Gastrocnemius medialis (tissue), 4 donors: ENCODE results near the gene ITGB3BP. TPM values are rescaled to one million over a fixed set of nuclear protein-coding genes. Genes with fewer than 3 reads are reported as not detected.
"Not testable (repeated sequence)": the region's sequence is repeated elsewhere in the genome, so short reads cannot be mapped to it uniquely, and the experiment has no call there.

Experiments
- ATAC-seq, 2 donors: fragments of 150-250 bp; one replicate each; pipeline ENCODE4 v1.9.1; 2016
- DNase-seq, 2 donors: peaks; one replicate each; pipeline ENCODE4 v3.0.0-alpha.2; 2019
- H3K27ac ChIP-seq, 4 donors: fragments of 200-600 bp; sonication (generic); 1 replicate in 1 of 4; 2 replicates in 3 of 4; pipeline ENCODE4 v1.5.1; 2016 to 2018; ENCODE audit warnings: mild to moderate bottlenecking in 2 of 4, moderate library complexity in 1 of 4
- H3K27me3 ChIP-seq, 3 donors: fragments of 200-600 bp; sonication (generic) in 2 of 3; 1 replicate in 1 of 3; 2 replicates in 2 of 3; pipeline versions ENCODE4 v1.5.1 to v1.6.0; 2016 to 2019; ENCODE audit warnings: mild to moderate bottlenecking in 1 of 3, moderate library complexity in 1 of 3
- H3K36me3 ChIP-seq, 2 donors: fragments of 200-600 bp; sonication (generic) in 1 of 2; one replicate each; pipeline ENCODE4 v1.5.1; 2017 to 2018
- H3K4me1 ChIP-seq, 2 donors: fragments of 200-600 bp; sonication (generic) in 1 of 2; one replicate each; pipeline ENCODE4 v1.5.1; 2016 to 2017; ENCODE audit warnings: mild to moderate bottlenecking in 2 of 2
- H3K4me3 ChIP-seq, 4 donors: fragments of 200-600 bp; sonication (generic) in 3 of 4; 1 replicate in 1 of 4; 2 replicates in 3 of 4; pipeline ENCODE4 v1.5.1; 2016 to 2019; ENCODE audit warnings: mild to moderate bottlenecking in 2 of 4
- H3K9me3 ChIP-seq, 3 donors: fragments of 200-600 bp; sonication (generic) in 2 of 3; 1 replicate in 1 of 3; 2 replicates in 2 of 3; pipeline ENCODE4 v1.5.1; 2016 to 2019
- POLR2A ChIP-seq, 2 donors: fragments of 450-650 bp; IDR thresholded peaks; one replicate each; pipeline ENCODE4 v1.6.1; 2017; ENCODE audit warnings: antibody characterized with exemption in 2 of 2, mild to moderate bottlenecking in 2 of 2, moderate library complexity in 2 of 2
- in situ Hi-C, 4 donors: fragments of 200-750 bp; cut with MboI; loops; one replicate each; pipeline versions ENCODE4 v1.15.0 to v1.8.0; 2017; ENCODE audit warnings: low sequenced_read_pairs in 4 of 4
- intact Hi-C: fragments of 100-400 bp; cut with DNase I; formaldehyde crosslinking; loops from one replicate; pipeline ENCODE4 v1.15.1; 2023; ENCODE audit warnings: low total_unique reads
- total RNA-seq, 4 donors: library from RNA; depleted of rRNA; stranded (reverse); fragments of >200 nt; gene quantifications; one replicate each; pipeline versions ENCODE4 v1.1.0 to v1.2.3, GENCODE V29; 2016
- TF ChIP-seq, protein P1 (sequence below), 5 experiments: fragments of 450-650 bp in 3 of 5; fragments of 200-600 bp in 2 of 5; sonication (generic) in 2 of 5; IDR thresholded peaks in 4 of 5; conservative IDR thresholded peaks in 1 of 5; 1 replicate in 4 of 5; 2 replicates in 1 of 5; pipeline ENCODE4 v1.5.1; 2016 to 2019; ENCODE audit warnings: antibody characterized with exemption in 5 of 5, mild to moderate bottlenecking in 3 of 5, moderate library complexity in 3 of 5

The ITGB3BP gene, protein sequence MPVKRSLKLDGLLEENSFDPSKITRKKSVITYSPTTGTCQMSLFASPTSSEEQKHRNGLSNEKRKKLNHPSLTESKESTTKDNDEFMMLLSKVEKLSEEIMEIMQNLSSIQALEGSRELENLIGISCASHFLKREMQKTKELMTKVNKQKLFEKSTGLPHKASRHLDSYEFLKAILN
- total RNA-seq, result 1 to 10 TPM; 1.6 to 6.1 (median 3.9) TPM

DNA sequence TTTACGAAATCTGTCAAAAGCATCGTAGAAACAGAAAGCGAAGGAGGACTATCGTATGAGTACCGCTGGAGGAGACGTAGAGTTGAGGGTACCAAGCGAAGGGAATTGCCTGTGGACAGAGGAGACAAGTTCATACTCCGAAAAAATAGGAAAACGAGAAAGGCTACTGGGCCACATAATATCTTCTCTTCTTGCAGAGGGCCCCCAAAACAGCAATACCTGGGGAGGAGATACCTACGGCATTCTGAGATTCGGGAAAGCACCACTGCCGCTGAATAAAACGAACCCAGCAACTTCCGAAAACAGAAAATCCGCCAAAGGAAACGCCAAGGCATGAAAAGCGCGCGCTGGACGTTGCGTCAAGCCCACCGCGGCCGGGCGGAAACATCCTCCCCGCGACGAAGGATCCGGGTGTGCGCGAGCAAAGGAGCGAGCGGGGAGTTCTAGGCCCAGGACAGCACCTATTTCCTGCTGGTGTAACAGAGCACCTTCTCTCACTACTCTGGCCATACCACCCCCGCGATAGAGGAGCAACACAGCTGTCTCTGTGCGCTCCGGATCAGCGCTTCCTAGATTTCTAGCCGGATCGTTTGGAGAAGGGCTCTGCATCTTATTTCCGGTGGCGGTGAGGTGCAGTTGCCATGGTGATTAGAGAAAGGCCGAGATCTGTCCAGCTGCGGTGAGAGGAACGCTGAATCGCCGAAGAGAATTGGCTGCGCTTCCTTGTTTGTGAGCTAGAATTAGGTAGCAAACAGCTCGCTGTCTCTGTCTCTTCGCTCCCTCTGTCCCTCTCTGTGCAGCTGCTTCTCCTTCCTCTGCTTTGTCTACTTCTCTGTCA, at the start of gene ITGB3BP, which contains the start of gene EFCAB7:
Gene ITGB3BP, minus strand, starts transcription at position 335 of the 838 bp plus-strand sequence. Its CDS starts 92 bp downstream, at position 243.
Gene EFCAB7, plus strand, starts transcription at position 635 of the 838 bp plus-strand sequence. CDS start 2,048 bp downstream, outside the sequence.
- in situ Hi-C loops (no loop called here), intact Hi-C loops (loop anchor here (10.0 kb wide), 1 partner anchor 158 kb away; the partner anchor contains the start of gene ALG6)
- H3K4me1 ChIP-seq, result peaks cover 8 to 11% of the 10 kb centered on the region in 2 donors
- H3K9me3 ChIP-seq, result no peaks in the 10 kb centered on the region
- H3K27ac ChIP-seq, result peak within 1 kb of the TSS; percentile 77 to 84 (median 82)
- ATAC-seq (peak; percentile 89 to 92), DNase-seq (peak; percentile 66 to 75)
- peak in 1 of 2 donors; percentile 26 for TF ChIP-seq POLR2A (IDR thresholded peaks at IDR 0.05)
- TF ChIP-seq, protein P1, sequence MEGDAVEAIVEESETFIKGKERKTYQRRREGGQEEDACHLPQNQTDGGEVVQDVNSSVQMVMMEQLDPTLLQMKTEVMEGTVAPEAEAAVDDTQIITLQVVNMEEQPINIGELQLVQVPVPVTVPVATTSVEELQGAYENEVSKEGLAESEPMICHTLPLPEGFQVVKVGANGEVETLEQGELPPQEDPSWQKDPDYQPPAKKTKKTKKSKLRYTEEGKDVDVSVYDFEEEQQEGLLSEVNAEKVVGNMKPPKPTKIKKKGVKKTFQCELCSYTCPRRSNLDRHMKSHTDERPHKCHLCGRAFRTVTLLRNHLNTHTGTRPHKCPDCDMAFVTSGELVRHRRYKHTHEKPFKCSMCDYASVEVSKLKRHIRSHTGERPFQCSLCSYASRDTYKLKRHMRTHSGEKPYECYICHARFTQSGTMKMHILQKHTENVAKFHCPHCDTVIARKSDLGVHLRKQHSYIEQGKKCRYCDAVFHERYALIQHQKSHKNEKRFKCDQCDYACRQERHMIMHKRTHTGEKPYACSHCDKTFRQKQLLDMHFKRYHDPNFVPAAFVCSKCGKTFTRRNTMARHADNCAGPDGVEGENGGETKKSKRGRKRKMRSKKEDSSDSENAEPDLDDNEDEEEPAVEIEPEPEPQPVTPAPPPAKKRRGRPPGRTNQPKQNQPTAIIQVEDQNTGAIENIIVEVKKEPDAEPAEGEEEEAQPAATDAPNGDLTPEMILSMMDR (IDR thresholded peaks at IDR 0.05 in 4 of 5, conservative IDR thresholded peaks at IDR 0.05 in 1 of 5), result no peak
- no peaks in the 10 kb centered on the region for H3K27me3 ChIP-seq
- no peaks in the 10 kb centered on the region for H3K36me3 ChIP-seq
- H3K4me3 ChIP-seq, result peak within 1 kb of the TSS; percentile 67 to 82 (median 76)

DNA sequence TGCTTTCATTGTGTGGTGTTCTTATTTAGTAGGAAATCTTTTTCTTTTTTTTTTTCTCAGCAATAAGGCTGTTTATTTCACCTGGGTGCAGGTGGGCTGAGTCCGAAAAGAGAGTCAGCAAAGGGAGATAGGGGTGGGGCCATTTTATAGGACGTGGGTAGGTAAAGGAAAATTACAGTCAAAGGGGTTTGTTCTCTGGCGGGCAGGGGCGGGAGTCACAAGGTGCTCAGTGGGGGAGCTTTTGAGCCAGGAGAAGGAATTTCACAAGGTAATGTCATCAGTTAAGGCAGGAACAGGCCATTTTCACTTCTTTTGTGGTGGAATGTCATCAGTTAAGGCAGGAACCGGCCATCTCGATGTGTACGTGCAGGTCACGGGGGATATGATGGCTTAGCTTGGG, 49.7 kb upstream of the ITGB3BP start:
- H3K9me3 ChIP-seq, ATAC-seq, H3K4me1 ChIP-seq, H3K27me3 ChIP-seq, H3K27ac ChIP-seq, H3K36me3 ChIP-seq, H3K4me3 ChIP-seq, intact Hi-C loops, DNase-seq: not testable (repeated sequence)
- in situ Hi-C loops, result loop anchor here in 1 of 4 donors (10.0 kb wide), 1 partner anchor 52 kb away; no protein-coding TSS in a partner anchor

DNA sequence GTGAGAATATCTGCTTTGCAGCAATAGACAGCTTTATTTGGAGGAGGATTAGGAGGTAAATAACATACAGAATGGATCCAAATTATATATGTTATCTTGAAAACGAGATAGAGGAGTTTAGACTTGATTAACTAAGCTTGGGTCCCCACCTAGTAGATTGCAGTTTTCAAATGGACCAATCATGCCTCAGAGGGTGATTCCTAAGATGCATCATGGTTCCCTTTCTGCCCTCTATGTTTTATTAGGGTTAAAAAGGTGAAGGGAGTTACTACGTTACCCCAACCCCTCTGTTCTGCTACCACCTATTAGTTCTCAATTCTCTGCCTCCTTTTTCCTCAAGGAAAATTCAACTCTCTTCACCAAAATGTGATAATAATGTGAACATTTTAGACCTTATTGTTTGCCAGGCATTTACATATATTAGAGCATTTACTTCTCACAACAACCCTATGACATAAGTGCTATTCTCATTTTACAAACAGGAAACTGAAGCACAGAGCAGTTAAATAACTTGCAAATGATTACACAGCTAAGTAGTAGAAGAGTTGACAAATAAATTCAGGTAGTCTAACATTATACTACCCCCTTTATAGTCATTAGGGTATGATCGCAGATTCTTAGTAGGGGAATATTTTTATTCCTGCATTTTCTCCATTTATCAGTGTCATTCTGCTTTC, 46.8 kb upstream of the ITGB3BP start:
- H3K9me3 ChIP-seq, result no peaks in the 10 kb centered on the region
- TF ChIP-seq, protein P1 (IDR thresholded peaks at IDR 0.05 in 4 of 5, conservative IDR thresholded peaks at IDR 0.05 in 1 of 5), result no peak
- no peak for TF ChIP-seq POLR2A (IDR thresholded peaks at IDR 0.05)
- H3K4me1 ChIP-seq, result peaks cover 0 to 3% of the 10 kb centered on the region in 2 donors
- H3K27ac ChIP-seq, result no peak overlapping the region
- in situ Hi-C loops, result loop anchor here in 1 of 4 donors (10.0 kb wide), 1 partner anchor 55 kb away; no protein-coding TSS in a partner anchor
- H3K27me3 ChIP-seq, result no peaks in the 10 kb centered on the region
- no peaks in the 10 kb centered on the region for H3K36me3 ChIP-seq
- ATAC-seq (no peak), DNase-seq (no peak)
- H3K4me3 ChIP-seq, result no peak overlapping the region
- intact Hi-C loops, result no loop called here

DNA sequence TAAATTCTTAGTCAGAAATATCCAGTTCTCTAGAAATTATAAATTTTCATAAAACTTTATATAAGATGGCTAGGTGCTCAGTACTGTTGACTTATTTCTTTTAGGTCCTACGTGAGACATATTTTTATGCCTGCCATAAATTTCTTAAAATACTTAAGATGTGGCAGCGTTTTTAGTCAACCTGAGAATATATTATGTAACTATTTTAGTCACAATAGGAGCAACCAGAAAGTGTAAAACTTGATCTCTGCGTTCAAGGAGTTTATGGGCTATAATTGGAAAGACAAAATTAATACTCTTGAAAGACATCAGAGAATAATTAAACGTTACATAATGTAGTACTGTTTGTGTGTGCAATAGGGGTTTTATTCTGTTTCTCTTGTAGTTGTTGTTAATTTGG, 46.0 kb upstream of the ITGB3BP start:
- Histone ChIP-seq H3K4me3 (no peak overlapping the region), H3K4me1 (peaks cover 0 to 3% of the 10 kb centered on the region in 2 donors), H3K36me3 (no peaks in the 10 kb centered on the region), H3K27ac (no peak overlapping the region), H3K9me3 (no peaks in the 10 kb centered on the region), H3K27me3 (no peaks in the 10 kb centered on the region)
- no peak for DNase-seq
- no peak for ATAC-seq
- in situ Hi-C loops (no loop called here), intact Hi-C loops (no loop called here)
- TF ChIP-seq, protein P1 (IDR thresholded peaks at IDR 0.05 in 4 of 5, conservative IDR thresholded peaks at IDR 0.05 in 1 of 5), result no peak
- TF ChIP-seq POLR2A (IDR thresholded peaks at IDR 0.05), result no peak
